GM18511 (cell line): ENCODE data around the gene FAM221A.
"Not testable (repeated sequence)": the region's sequence is repeated elsewhere in the genome, so short reads cannot be mapped to it uniquely, and the experiment has no call there.

ENCODE experiments used
- ATAC-seq: cut with Tn5 transposase; IDR thresholded peaks from one replicate; pipeline ENCODE4 v1.9.1; 2021; ENCODE audit warnings: mild to moderate bottlenecking, moderate library complexity; ENCODE audit not compliant: unreplicated experiment

FAM221A gene

DNA sequence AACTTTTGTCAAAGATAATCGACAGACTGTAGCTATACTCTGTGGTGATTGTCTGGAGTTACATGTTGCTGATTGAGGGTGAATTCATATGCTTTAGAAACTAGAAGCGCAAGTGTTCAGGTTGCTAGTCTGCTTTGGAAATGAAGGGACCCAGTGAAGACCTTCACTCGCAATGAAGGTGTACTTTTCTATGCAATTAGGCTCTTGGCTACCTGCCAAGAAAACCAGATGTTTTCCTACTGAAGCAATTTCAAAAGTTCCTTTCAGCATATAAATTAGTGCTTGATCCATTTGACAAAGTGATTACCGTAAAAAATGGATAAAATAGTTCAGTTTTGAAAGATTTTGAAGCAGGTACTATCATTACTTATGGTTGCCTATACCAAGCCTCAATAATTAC is 20.0 kb downstream of the FAM221A start:
- ATAC-seq, result no peak

- no peak for ATAC-seq
Measured at GRCh38 chr7:23709081-23709750, 29.2 kb downstream of the FAM221A start.

DNA sequence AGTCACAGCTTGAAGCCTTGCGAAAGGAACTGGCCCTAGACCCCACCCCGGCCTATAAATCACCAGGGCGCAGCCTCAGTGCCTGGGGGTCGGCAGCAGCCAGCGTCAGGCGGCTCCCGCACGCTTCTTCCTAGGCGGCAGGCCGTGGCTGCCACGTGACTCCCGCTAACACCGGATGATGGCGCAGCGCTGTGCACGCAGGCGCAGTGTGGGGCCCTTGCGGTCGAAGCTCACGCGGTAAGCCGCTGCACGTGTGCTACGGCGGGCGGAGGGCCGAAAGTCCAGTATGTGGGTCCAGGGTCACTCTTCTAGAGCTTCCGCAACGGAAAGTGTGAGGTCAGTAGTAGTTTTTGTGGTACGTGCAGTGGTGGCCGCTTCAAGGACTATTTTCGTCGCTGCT is 30.0 kb downstream of the FAM221A start, which contains the start of gene STK31:
TSS of gene STK31 (plus strand) at position 220 of the 400 bp plus-strand sequence. CDS start at position 287, 67 bp downstream.
- ATAC-seq, result no peak

GRCh38 chr7:23712368-23713284 is 32.6 kb downstream of the FAM221A start:
- ATAC-seq, result no peak

DNA sequence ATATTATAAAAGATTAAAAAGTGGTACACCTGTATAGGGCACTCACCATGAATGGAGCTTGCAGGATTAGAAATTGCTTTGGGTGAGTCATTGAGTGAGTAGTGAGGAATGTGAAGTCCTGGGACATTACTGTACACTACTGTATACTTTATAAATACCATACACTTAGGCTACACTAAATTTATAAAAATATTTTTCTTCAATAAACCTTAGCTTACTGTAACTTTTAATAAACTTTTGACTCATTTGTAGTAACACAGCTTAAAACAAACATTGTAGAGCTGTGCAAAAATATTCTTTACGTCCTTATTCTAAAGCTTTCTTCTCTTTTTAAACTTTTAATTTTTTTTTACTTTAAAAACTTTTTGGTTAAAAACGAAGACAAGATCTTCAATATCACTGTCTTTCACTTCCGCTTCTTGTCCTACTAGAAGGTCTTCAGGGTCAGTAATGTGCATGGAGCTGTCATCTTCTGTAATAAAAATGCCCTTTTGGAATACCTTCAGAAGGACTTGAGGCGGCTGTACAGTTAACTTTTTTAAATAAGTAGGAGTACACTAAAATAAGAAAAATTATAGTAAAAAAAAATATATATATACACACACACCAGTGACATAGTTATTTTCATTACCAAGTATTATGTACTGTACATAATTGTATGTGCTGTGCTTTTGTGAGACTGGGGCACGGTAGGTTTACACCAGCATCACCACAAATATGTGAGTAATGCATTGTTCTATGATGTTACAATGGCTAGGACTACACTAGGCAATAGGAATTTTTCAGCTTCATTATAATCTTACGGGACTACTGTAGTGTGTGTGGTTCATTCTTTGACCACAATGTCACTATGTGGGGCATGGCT is 33.5 kb downstream of the FAM221A start:
- no peak for ATAC-seq

- no peak for ATAC-seq
Measured at GRCh38 chr7:23714150-23714464, 34.1 kb downstream of the FAM221A start.

DNA sequence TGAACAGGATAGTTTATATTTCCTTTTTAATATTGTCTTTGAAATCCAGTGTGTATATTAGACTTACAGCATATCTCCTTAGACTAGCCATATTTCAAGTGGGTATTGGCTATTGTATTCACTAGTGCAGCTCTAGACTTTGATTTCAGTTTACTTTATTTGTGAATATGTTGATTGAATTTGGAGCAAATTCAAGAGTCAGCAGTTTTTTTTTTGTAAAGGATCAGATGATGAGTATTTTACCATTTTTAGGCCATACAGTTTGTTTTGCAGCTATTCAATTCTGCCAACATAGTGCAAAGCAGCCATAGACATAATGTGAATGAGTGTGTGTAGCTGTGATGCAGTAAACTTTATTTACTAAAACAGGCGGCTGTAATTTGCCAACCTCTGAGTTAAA is 34.6 kb downstream of the FAM221A start:
- ATAC-seq, result no peak

DNA sequence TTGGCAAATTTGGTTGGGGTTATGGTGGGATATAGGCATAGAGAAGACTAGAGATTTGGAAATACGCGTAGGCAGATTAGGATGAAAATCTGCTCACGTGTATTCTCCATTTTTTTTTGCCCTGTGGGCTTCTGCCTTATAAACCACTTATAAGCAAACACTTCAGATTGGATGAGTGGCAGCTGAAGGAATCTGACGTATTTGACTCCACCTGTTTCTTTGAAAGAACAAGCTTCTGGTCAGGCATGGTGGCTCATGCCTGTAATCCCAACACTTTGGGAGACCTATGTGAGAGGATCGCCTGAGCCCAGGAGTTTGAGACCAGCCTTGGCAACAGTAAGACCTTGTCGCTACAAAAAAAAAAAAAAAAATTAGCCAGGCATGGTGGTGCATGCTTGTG is 35.1 kb downstream of the FAM221A start:
- ATAC-seq, result no peak

DNA sequence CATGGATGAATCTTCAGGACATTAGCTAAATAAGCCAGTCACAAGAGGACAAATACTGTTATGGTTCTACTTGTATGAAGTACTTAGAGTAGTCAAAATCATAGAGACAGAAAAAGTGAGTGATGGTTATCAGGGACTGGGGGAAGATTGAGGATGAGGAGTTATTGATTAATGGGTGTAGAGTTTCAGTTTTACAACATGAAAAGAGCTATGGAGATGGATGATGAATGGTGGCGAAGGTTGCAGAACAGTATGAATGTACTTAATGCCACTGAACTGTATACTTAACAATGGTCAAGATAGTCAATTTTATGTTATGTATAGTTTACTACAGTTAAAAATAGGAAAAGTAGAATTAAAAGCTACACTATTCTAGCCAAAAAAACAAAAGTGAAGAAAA is 37.8 kb downstream of the FAM221A start:
- no peak for ATAC-seq

DNA sequence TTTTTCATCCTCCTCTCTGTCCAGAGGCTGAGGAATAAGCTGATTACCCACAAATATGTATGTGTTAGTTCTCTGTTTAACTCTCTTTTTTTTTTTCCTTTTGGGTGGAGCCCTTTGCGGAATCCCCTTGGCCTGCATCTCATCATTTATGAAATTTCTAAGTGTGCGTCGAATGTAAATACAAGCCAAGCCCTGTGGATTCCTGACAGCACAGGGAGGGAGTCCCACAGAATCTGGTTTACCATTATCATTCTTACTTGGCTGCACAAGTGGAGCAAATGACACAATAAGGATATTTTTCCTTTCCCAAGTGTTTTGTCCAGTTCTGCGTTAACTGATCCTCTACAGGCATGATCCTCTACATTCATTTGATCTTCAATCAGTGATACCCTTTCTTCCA is 41.5 kb downstream of the FAM221A start:
- no peak for ATAC-seq

- ATAC-seq, result not testable (repeated sequence)
Measured at GRCh38 chr7:23722587-23723216, 42.7 kb downstream of the FAM221A start.

GRCh38 chr7:23724113-23724512 is 44.1 kb downstream of the FAM221A start:
- ATAC-seq, result not testable (repeated sequence)

DNA sequence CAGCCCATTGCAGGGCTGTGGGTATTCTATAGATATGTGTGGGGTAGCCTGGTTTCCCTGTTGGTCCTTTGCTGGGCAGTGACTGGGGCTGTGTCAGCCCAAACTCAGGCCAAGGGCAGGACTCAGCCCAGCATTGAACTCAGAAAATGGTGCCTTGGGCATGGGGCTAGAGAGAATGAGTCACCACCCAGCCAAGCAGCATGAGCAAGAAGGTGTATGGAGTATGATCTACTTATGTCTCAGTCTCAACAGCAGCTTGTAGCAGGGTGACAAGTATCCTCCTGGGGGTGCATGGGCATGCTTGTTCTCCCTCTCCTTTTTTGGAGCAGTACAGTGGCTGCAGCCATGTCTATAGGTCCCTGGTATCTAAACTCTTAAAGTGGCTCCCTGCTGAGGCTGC is 62.1 kb downstream of the FAM221A start:
- ATAC-seq, result no peak

DNA sequence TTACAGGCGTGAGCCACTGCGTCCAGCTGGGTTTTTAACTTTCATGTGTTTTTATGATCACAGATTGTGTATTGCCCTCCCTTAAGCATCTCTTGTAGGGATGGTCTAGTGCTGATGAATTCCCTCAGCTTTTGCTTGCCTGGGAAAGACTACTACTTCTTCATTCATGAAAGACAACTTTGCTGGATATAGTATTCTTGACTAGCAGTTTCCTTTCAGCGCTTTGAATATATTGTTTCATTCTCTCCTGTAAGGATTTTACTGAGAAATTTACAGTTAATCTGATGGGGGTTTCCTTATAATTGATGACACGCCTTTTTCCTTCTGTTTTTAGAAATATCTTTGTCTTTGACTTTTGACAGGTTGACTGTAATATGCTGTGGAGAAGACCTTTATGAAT is 63.2 kb downstream of the FAM221A start:
- no peak for ATAC-seq

- ATAC-seq, result no peak
Measured at GRCh38 chr7:23746629-23747028, 66.6 kb downstream of the FAM221A start.

DNA sequence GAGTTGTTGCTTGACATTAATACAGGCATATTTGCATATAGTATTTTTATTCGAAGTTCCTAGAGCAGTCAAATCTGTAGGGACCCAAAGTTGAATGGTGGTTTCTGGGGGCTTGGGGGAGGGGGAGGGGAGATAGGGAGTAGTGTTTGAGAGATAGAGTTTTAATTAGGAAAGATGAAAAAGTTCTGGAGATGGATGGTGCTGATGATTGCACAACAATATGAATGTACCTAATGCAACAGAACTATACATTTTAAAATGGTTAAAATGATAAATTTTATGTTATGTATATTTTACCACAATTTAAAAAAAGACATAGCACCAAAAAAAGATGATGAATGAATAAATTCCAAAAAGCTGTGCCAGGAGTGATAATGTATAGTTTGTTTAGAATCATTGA is 71.9 kb downstream of the FAM221A start:
- no peak for ATAC-seq
